ENCODE data around the gene CFL1.

- TF ChIP-seq CTCF (IDR thresholded peaks at IDR 0.05) = no peak
- no peak for TF ChIP-seq GATA2 (CRISPR knock-in tag; IDR thresholded peaks at IDR 0.05)
- no peak for TF ChIP-seq POLR2AphosphoS5 (IDR thresholded peaks at IDR 0.05; ENCODE audit: low read depth, low read length)
- TF ChIP-seq CHD2 (IDR thresholded peaks at IDR 0.05; ENCODE audit: low read length, partially characterized antibody) = no peak
- no peak for TF ChIP-seq MAX (IDR thresholded peaks at IDR 0.05; ENCODE audit: low read depth)
- no peak for TF ChIP-seq EP300 (IDR thresholded peaks at IDR 0.05; ENCODE audit: borderline replicate concordance in 1 of 2, low read depth in 1 of 2, low read length in 1 of 2)
- TF ChIP-seq NRF1 (IDR thresholded peaks at IDR 0.05; ENCODE audit: low read depth, low read length) = no peak
- no peak for TF ChIP-seq REST (IDR thresholded peaks at IDR 0.05; ENCODE audit: low read depth, low read length)
- TF ChIP-seq NFIC (IDR thresholded peaks at IDR 0.05; ENCODE audit: borderline replicate concordance) = no peak
- no peak for TF ChIP-seq IRF3 (IDR thresholded peaks at IDR 0.05; ENCODE audit: low read depth, low read length)
- no peak for TF ChIP-seq TCF12 (IDR thresholded peaks at IDR 0.05)
- TF ChIP-seq EZH2phosphoT487 (IDR thresholded peaks at IDR 0.05; ENCODE audit: borderline replicate concordance, low read depth) = no peak
Observed at GRCh38 chr11:65842144-65842543, 15.8 kb downstream of the CFL1 start.

All from SK-N-SH (cell line).